MCF 10A (cell line): Measurements from ENCODE around the gene BLOC1S5. TPM values are rescaled to one million over a fixed set of nuclear protein-coding genes. Genes with fewer than 3 reads are reported as not detected.

Source experiments
- BruUV-seq: library from RNA; stranded (reverse); fragments of 400-500 nt; replicated peaks from 2 replicates; lab custom pipeline; 2021; lab: Mats Ljungman, UMichigan
- CTCF ChIA-PET: fragments of 300-600 bp; sonication (Branson Sonifier 250); formaldehyde crosslinking; extraction: SDS; loops from one replicate; lab custom pipeline; 2021; ENCODE audit warnings: antibody characterized with exemption, inconsistent platforms; lab: Yijun Ruan, JAX
- POLR2A ChIA-PET: fragments of 300-600, 350-650 bp; sonication (Branson Sonifier 250); formaldehyde crosslinking; extraction: SDS; loops from one replicate; lab custom pipeline; 2020; ENCODE audit warnings: antibody characterized with exemption, inconsistent platforms; lab: Yijun Ruan, JAX
- DNase-seq: peaks from one replicate; pipeline ENCODE4 v3.0.0-alpha.2; 2018; ENCODE audit not compliant: unreplicated experiment
- H3K27ac Mint-ChIP-seq: one replicate; pipeline ENCODE4 v1.8.0; 2022; ENCODE audit warnings: mild to moderate bottlenecking, low read depth, mixed read lengths; ENCODE audit not compliant: unreplicated experiment
- H3K27me3 Mint-ChIP-seq: one replicate; pipeline ENCODE4 v1.8.0; 2022; ENCODE audit warnings: mixed read lengths; ENCODE audit not compliant: insufficient read depth, unreplicated experiment
- H3K36me3 Mint-ChIP-seq: one replicate; pipeline ENCODE4 v1.8.0; 2022; ENCODE audit warnings: mild to moderate bottlenecking, moderate library complexity, mixed read lengths; ENCODE audit not compliant: insufficient read depth, unreplicated experiment
- H3K4me1 Mint-ChIP-seq: one replicate; pipeline ENCODE4 v1.8.0; 2022; ENCODE audit warnings: mixed read lengths; ENCODE audit not compliant: insufficient read depth, unreplicated experiment
- H3K4me3 Mint-ChIP-seq: one replicate; pipeline ENCODE4 v1.8.0; 2022; ENCODE audit warnings: mild to moderate bottlenecking, moderate library complexity, mixed read lengths; ENCODE audit not compliant: unreplicated experiment
- H3K9me3 Mint-ChIP-seq: one replicate; pipeline ENCODE4 v1.8.0; 2022; ENCODE audit warnings: mixed read lengths; ENCODE audit not compliant: unreplicated experiment
- intact Hi-C: fragments of 100-400 bp; cut with micrococcal nuclease; formaldehyde crosslinking; loops from 2 replicates; pipeline ENCODE4 v1.14.1; 2022
- total RNA-seq: library from RNA; stranded (reverse); gene quantifications from 2 replicates; pipeline ENCODE4 v1.2.3, GENCODE V29; 2022
- TF ChIP-seq, protein P1 (sequence below): fragments of 200-600 bp; IDR thresholded peaks from one replicate; pipeline ENCODE4 v1.8.0; 2022; ENCODE audit warnings: antibody characterized with exemption, mild to moderate bottlenecking; ENCODE audit not compliant: unreplicated experiment

Gene BLOC1S5
- total RNA-seq, 1 experiment from 2014 or later, result 7.7 TPM

DNA sequence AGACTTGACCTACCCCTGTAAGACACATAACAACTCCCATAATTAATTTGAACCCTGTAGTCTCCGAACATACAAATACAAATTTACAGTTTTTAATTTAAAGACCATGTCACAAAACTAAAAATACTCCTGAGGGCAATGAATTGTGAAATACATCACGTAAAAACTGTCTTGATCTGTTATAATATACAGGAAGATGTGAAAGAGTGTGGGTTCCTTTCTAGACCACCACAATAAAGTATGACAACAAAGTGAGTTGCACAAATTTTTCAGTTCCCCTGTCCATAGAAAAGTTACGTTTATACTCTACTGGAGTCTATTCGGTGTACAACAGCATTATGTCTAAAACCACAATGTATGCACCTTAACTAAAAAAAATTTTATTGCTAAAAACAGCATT is 11.0 kb upstream of the BLOC1S5 start:
- Mint-ChIP-seq H3K4me1 (peaks cover 6% of the 10 kb centered on the region), H3K9me3 (no peaks in the 10 kb centered on the region), H3K36me3 (peaks cover 12% of the 10 kb centered on the region), H3K4me3 (no peak overlapping the region), H3K27ac (no peak overlapping the region), H3K27me3 (no peaks in the 10 kb centered on the region)
- no TSS peak for BruUV-seq
- intact Hi-C loops, result no loop called here
- TF ChIP-seq, protein P1, sequence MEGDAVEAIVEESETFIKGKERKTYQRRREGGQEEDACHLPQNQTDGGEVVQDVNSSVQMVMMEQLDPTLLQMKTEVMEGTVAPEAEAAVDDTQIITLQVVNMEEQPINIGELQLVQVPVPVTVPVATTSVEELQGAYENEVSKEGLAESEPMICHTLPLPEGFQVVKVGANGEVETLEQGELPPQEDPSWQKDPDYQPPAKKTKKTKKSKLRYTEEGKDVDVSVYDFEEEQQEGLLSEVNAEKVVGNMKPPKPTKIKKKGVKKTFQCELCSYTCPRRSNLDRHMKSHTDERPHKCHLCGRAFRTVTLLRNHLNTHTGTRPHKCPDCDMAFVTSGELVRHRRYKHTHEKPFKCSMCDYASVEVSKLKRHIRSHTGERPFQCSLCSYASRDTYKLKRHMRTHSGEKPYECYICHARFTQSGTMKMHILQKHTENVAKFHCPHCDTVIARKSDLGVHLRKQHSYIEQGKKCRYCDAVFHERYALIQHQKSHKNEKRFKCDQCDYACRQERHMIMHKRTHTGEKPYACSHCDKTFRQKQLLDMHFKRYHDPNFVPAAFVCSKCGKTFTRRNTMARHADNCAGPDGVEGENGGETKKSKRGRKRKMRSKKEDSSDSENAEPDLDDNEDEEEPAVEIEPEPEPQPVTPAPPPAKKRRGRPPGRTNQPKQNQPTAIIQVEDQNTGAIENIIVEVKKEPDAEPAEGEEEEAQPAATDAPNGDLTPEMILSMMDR, result no peak
- ChIA-PET POLR2A (no interaction called here), CTCF (no interaction called here)
- no peak for DNase-seq

DNA sequence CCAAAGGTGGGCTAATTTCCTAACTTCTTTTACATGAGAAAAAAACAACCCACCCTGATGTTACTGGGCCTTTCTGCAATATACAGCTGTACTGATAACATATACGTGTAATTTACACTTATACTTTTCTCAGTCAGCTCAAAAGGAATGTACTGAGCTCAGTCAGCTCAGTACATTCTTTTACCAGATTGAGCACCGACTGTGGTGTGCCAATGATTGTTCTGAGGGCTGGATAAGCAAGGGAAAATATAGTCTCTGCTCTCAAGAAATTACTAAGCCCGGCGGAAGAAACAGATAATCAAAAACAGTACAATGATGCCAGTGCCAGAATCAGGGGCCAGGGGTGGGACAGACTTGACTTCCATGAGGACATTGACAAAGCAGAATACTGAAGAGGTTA is 10.0 kb upstream of the BLOC1S5 start:
- DNase-seq, result no peak
- intact Hi-C loops, result no loop called here
- BruUV-seq, result no TSS peak
- no peaks in the 10 kb centered on the region for H3K27me3 Mint-ChIP-seq
- no peak overlapping the region for H3K4me3 Mint-ChIP-seq
- H3K36me3 Mint-ChIP-seq, result peaks cover 12% of the 10 kb centered on the region
- no peak overlapping the region for H3K27ac Mint-ChIP-seq
- ChIA-PET CTCF (no interaction called here), POLR2A (interaction anchor here (0.7 kb wide), 1 partner anchor 10 kb away, joined by 3 read pairs; the partner anchor contains the start of gene BLOC1S5)
- H3K4me1 Mint-ChIP-seq, result no peaks in the 10 kb centered on the region
- H3K9me3 Mint-ChIP-seq, result no peaks in the 10 kb centered on the region
- TF ChIP-seq, protein P1, result no peak

DNA sequence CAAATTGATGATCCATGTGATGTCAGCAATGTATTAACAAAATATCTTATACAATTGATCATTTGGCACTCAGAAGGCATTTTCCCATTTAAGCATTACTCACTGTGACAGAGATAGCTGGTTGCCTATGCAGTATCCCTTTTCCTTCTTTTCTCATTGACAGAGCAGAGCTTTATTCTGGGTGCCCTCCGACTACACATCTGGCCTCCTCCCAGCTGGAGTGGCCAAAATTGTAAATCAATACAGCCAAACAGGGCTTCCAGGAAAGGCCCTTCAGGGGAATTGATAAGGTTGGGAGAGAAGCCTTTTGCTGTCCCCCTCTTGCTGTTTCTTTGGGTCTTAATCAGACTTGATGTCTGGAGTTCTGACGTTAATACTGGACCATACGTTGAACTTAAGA is 9.6 kb upstream of the BLOC1S5 start:
- CTCF ChIA-PET, result no interaction called here
- no TSS peak for BruUV-seq
- POLR2A ChIA-PET, result interaction anchor here (0.7 kb wide), 1 partner anchor 9 kb away, joined by 3 read pairs; the partner anchor contains the start of gene BLOC1S5

DNA sequence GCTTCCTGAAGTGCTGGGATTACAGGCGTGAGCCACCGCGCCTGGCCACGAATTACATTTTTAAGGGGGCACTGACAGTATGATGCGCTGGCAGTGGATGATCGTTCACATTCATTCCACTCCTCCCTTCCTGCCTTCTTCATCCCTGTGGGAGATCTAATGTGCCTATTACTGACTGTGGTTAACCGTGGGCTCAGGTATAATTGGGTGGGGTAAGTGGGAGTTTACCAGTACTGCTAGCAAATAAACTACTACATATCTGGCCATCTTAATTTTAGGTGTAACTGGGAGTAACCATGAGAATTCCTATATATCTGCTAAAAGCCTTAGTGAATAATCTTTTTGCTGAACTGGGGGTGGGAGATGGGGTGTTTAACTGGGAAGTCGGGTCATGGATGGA is 6.5 kb upstream of the BLOC1S5 start:
- DNase-seq, result no peak
- Mint-ChIP-seq H3K36me3 (no peaks in the 10 kb centered on the region), H3K4me1 (no peaks in the 10 kb centered on the region), H3K27me3 (no peaks in the 10 kb centered on the region), H3K4me3 (no peak overlapping the region), H3K27ac (no peak overlapping the region), H3K9me3 (no peaks in the 10 kb centered on the region)
- BruUV-seq, result no TSS peak
- TF ChIP-seq, protein P1, result no peak
- POLR2A ChIA-PET, result interaction anchor here (1.7 kb wide), 1 partner anchor 12 kb away, joined by 4 read pairs; no protein-coding TSS in a partner anchor
- intact Hi-C loops, result no loop called here
- CTCF ChIA-PET, result interaction anchor here (0.6 to 1.6 kb wide), 2 partner anchors 11 to 79 kb away, joined by 5 to 7 read pairs; no protein-coding TSS in a partner anchor

More for the DNA sequence above, 9.6 kb upstream of the BLOC1S5 start:
- Mint-ChIP-seq H3K36me3 (peaks cover 12% of the 10 kb centered on the region), H3K27ac (no peak overlapping the region), H3K4me3 (no peak overlapping the region), H3K4me1 (no peaks in the 10 kb centered on the region), H3K27me3 (no peaks in the 10 kb centered on the region), H3K9me3 (no peaks in the 10 kb centered on the region)
- TF ChIP-seq, protein P1, result no peak
- DNase-seq, result no peak
- intact Hi-C loops, result no loop called here
